ENCODE data around the gene PPBP.
"Not testable (repeated sequence)": the region's sequence is repeated elsewhere in the genome, so short reads cannot be mapped to it uniquely, and the experiment has no call there.

The PPBP gene

DNA sequence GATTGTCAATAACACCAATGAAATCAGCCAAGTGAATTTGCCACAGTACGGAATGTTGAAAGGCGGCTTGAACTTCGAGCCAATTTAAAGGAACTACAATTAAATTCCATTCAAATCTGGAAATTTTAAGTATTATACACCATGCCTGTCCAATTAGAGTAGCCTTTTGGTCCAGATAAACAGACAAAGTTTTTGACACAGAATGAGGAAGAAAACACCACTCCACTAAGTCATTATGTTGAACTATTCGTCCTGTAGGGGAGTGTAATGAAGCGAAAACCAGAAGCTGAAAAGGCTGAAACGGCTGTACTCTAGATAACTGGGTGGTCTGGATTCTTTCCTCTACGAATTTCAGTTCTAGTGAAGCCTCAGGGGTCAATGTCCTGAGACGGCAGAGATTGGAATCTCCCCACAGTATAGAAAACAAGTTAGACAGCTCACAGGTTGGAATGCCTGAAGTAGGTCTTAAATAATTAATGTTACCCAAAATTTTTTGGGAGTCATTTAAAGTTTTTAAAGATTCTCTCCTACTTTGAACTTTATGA is 37.5 kb downstream of the PPBP start:
- DNase-seq, result not testable (repeated sequence)

DNA sequence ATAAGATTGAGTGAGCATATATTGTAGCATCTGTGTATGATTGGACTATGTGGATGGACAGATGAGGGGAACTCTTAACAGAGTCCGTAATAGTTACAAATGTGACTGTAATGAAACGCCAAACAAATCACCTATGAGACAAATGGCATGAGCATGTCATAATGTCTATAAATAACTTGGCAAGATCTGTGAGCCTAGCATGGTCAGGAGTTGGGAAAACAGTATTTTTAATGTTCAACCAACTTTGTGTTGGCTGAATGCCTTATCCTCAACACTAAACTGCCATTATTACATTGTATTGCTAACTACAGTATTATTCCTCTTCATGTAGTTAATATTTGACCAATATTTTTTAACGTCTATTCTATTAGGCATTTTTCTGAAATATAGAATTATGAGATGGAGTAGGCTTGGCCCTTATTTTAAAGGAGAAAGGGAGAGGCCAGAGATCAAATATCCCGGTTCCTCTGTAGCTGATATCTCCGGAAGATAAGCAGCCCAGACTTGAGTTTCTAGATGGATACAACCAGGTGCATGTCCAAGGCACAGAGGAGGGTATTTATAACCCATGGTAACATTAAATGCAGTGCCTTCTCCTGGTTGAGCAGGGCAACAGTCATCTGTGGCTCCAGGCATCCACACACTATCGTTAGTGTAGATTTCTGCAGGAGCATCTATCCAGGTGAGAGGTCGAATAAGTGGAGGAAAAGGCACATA is 38.8 kb downstream of the PPBP start:
- no peak for DNase-seq

DNA sequence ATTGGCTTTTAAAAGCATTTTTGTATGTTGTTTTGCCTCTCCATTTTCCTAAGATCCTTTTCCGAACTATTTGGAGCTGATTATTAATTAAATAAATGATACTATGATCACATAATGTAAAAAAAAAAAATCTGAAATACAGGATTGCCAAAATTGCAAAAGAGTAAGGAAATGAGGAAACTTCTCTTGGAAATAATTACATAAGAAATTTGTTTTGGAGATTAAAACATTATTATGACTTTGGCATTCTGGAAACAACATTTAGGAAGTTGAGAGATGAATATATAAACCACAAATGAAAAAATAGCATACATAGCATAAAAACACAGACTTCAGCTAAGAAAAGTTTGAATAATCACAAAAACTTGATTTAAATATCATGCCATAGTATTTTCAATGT is 39.7 kb downstream of the PPBP start:
- DNase-seq, result no peak

DNA sequence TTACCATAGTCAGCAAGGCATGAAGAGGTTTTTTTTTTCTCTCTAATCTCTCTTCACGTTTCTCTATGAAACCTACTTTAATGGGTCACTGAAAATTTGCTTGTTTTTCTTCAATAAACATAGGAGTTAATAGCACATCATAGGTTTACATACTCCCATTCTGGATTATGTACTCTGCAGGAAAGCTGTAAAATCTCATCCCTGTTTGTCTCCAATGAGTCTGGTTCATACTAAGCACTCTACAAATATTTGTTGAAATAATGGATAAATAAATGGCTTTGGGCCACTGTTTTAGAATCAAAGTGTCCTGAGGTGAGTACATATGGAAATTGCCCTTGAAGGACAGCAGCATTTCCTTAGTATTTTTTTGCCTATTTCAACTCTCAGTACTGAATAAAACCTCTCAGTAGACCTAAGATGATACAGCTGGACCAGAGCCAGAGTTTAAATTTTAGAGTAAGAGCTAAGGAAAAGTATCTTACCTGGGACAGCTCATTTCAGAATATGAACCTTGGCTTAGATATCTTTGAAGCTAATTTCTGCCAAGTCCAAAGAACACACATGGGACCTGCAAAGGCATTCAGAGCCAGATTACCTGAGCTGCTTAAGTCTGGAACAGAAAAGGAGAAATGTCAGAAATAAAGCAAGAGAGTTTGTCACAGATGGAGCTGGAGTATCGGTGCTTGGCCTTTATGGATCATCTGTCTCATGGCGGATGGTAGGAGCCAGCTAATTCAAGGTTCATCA is 40.6 kb downstream of the PPBP start:
- no peak for DNase-seq

DNA sequence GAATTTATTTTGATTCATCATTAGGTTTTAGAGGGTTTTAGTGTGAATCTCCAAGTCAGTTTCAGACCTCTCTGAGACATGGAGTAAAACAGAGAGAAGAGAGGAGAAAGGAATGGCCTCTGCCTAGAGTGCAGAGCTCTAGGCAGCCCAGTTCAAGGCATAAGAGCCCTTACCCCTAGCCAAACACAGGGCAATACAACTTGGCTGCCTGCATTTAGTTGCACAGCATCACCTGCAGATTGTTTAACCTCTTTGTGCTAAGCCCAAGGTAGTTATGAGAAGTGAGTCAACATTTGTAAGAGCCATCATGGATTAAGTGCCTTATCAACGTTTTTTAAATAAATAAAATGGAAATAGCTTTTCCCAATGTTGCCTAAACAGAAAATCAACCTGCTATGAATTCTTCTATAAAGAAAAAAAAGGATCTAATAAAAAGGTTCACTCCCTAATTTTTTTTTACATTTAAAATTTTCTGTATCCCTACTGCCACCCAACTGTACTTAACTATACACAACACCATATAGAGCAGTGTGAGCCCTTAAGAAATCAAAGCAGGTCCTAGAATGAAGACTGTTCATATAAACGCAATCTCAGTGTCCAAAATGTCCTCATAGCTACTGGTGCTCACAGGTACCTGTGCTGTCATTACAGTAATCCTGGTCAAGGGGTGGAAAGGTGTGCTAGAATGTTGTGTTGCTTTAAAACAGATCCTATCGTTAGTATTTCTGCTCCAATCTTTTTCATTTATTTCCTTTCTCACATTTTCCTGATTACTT is 42.1 kb downstream of the PPBP start:
- DNase-seq, result no peak

DNA sequence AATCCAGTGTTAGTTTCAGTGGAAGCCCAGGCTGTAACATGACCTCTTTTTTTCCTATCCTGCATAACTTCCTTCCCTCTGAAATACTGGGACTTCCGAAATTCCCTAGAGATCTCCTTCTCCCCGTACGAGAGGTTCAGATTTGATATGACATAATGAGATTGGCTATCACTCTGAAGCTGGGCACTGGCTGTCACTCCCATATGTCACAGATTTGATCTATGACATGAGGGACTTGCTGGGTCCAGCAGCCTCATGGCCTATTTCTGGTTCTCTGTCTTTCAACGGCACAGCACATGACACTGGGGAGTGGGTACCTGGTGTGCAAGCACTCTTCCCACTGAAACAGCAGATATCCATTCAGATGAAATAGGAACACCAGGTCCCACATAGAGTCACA is 42.9 kb downstream of the PPBP start:
- DNase-seq, result no peak

DNA sequence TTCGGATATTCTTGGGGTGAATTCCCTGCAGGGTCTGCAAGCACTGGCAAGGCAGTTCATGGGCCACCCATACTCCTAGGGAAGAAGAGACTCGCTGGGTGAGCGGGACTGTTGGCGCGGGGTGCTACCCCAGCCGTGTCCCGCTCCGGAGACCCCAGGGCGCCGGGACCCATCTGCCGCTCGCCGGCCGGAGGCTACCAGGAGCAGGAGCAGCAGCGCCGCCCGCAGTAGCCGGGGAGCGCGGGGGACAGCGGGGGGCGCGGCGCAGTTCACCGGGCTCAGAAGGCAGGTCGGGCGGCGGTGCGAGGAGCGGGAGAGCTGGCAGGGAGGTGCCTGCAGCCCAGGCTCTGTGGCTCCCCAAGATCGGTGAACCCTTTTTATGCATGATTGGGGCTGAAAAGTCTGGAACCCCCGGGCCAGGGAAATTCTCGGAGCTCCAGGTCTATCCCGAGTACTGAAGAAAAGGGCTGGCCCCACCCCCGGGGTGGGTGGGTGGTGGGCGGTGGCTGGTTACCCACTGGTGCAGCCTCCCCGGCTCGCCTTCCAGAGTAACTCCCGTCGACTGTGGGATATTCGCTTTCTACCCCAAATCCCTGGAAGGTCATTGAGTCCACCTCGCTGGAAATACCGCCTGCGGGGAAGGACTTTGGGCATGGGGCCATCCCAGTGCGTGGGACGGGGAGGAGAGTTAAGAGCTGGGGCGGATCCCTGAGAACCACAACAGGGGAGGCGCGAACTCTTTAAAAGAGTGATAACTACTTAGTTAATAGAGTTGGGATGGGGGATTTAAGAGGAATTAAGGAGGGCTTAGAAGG is 43.7 kb downstream of the PPBP start:
- no peak for DNase-seq

DNA sequence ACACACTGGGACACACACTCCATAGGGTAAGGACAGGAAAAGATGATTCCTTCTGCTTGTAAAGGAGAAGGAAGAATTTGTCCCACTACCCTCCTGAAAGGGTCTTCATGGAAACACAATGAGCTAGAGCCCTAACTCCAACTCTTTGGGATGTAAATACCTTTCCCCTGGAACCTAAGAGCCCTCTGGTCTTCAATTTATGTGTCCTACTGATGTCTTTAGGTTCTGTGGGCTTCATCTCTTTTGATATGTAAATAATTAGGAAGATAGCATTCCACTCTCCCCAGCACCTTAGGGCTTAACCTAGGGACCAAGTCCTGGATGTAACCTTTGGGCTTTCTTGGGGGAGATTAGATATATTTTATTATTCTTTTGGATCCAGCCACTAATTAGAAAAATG is 44.4 kb downstream of the PPBP start:
- no peak for DNase-seq

DNA sequence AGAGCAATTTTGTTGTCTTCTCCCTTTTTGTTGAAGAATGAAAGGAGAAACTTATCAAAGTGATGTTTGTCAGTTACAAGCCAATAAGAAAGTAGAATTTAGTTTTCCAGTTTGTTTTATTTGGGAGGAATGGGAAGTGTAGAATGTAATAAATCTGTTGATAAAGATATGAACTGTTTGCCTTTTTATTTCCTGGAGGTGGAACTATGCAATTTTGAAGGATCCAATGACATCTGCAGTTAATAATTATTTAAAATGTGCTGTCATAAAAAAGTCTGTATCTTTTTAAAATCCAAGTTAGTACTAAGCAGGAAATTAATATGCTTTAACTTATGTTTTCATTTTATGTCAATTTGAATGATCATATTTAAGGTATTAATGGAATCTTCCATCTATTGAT is 51.0 kb downstream of the PPBP start:
- no peak for DNase-seq

Measured in anterior cingulate cortex (tissue), 58 donors.